H1 (cell line): ENCODE measurements around the gene SNX13. TPM values are rescaled to one million over a fixed set of nuclear protein-coding genes. Genes with fewer than 3 reads are reported as not detected.

Experiments used
- CTCF ChIA-PET: fragments of 300-600 bp; sonication (Branson Sonifier 250); formaldehyde crosslinking; loops from one replicate; lab custom pipeline; 2021; ENCODE audit not compliant: partially characterized antibody; lab: Charles Lee
- POLR2A ChIA-PET: fragments of 300-600 bp; sonication (Branson Sonifier 250); formaldehyde crosslinking; loops from one replicate; lab custom pipeline; 2021; ENCODE audit warnings: inconsistent platforms; ENCODE audit not compliant: partially characterized antibody; lab: Charles Lee
- DNase-seq, 2 experiments: peaks; one replicate each; pipeline versions ENCODE4 v3.0.0 to v3.0.0-alpha.2; 2010 to 2022; ENCODE audit warnings: low spot score in 2 of 2, low read depth in 1 of 2, mixed read lengths in 1 of 2
- FAIRE-seq: peaks from 2 replicates; lab custom pipeline; 2011; peaks lifted over from hg19 to GRCh38; lab: Jason Lieb, UNC
- H2AFZ ChIP-seq: 2 replicates; pipeline ENCODE4 v1.8.1; 2012; ENCODE audit warnings: low read length, inconsistent platforms
- H2AK5ac ChIP-seq: 2 replicates; pipeline ENCODE4 v1.6.1; 2013; ENCODE audit warnings: low read depth, low read length
- H2BK120ac ChIP-seq: replicated peaks from 2 replicates; pipeline ENCODE3; 2013; ENCODE audit warnings: low read depth, low read length, inconsistent platforms
- H2BK12ac ChIP-seq: 2 replicates; pipeline ENCODE4 v1.6.1; 2013; ENCODE audit warnings: low read depth, low read length
- H2BK15ac ChIP-seq: 2 replicates; pipeline ENCODE4 v1.6.1; 2013; ENCODE audit warnings: low read length
- H2BK20ac ChIP-seq: 2 replicates; pipeline ENCODE4 v1.6.1; 2013; ENCODE audit warnings: low read length
- H2BK5ac ChIP-seq: 2 replicates; pipeline ENCODE4 v1.6.1; 2013; ENCODE audit warnings: low read depth, low read length
- H3K14ac ChIP-seq: 2 replicates; pipeline ENCODE4 v1.6.1; 2013; ENCODE audit warnings: inconsistent platforms; ENCODE audit not compliant: insufficient read length
- H3K18ac ChIP-seq: 2 replicates; pipeline ENCODE4 v1.6.1; 2013; ENCODE audit warnings: low read length; ENCODE audit errors: extremely low read depth
- H3K23ac ChIP-seq: 2 replicates; pipeline ENCODE4 v1.6.1; 2013; ENCODE audit warnings: inconsistent platforms; ENCODE audit not compliant: insufficient read length
- H3K23me2 ChIP-seq: 2 replicates; pipeline ENCODE4 v1.6.1; 2013; ENCODE audit warnings: low read depth, low read length
- H3K27ac ChIP-seq: 2 replicates; pipeline ENCODE4 v1.6.1; 2011; ENCODE audit warnings: low read depth, low read length, inconsistent platforms
- H3K27me3 ChIP-seq, 4 experiments: replicated peaks in 1 of 4; 1 replicate in 1 of 4; 2 replicates in 3 of 4; pipeline versions ENCODE4 v1.6.1 to v1.8.1; 2011 to 2013; ENCODE audit warnings: low read length in 3 of 4, mild to moderate bottlenecking in 3 of 4, inconsistent platforms in 2 of 4, mixed read lengths in 2 of 4, moderate library complexity in 1 of 4; ENCODE audit not compliant: control insufficient read depth in 3 of 4, insufficient read depth in 3 of 4; ENCODE audit errors: extremely low read depth in 1 of 4
- H3K36me3 ChIP-seq, 4 experiments: 2 replicates each; pipeline versions ENCODE4 v1.6.1 to v1.8.1; 2011 to 2013; ENCODE audit warnings: mild to moderate bottlenecking in 4 of 4, low read length in 3 of 4, moderate library complexity in 2 of 4, control low read depth in 1 of 4, inconsistent platforms in 1 of 4; ENCODE audit not compliant: insufficient read depth in 4 of 4, control insufficient read depth in 2 of 4
- H3K4ac ChIP-seq: replicated peaks from 2 replicates; pipeline ENCODE3; 2013; ENCODE audit warnings: low read length, low read depth, mixed read lengths, inconsistent platforms; ENCODE audit not compliant: insufficient read length
- H3K4me1 ChIP-seq, 4 experiments: replicated peaks in 1 of 4; 1 replicate in 1 of 4; 2 replicates in 3 of 4; pipeline versions ENCODE4 v1.6.1 to v1.8.1; 2011 to 2013; ENCODE audit warnings: low read length in 3 of 4, inconsistent platforms in 2 of 4, mixed read lengths in 1 of 4; ENCODE audit not compliant: insufficient read depth in 4 of 4, control insufficient read depth in 3 of 4
- H3K4me2 ChIP-seq, 2 experiments: 2 replicates each; pipeline versions ENCODE4 v1.6.1 to v1.8.1; 2011 to 2013; ENCODE audit warnings: low read depth in 2 of 2, low read length in 2 of 2, control low read depth in 1 of 2, inconsistent platforms in 1 of 2, mild to moderate bottlenecking in 1 of 2; ENCODE audit not compliant: insufficient read depth in 1 of 2
- H3K4me3 ChIP-seq, 4 experiments: fragments of 200-600, 300-600 bp in 1 of 4; sonication (generic), shearing (Covaris generic), sonication (Bioruptor Twin) in 1 of 4; 2 replicates each; pipeline versions ENCODE4 v1.5.1 to v1.8.1; 2011 to 2016; ENCODE audit warnings: low read length in 4 of 4, low read depth in 3 of 4, control low read depth in 2 of 4, inconsistent platforms in 2 of 4, mild to moderate bottlenecking in 2 of 4, mixed read lengths in 1 of 4, moderate library complexity in 1 of 4; ENCODE audit not compliant: insufficient read depth in 2 of 4; ENCODE audit errors: extremely low read depth in 1 of 4
- H3K56ac ChIP-seq: replicated peaks from 2 replicates; pipeline ENCODE3; 2013; ENCODE audit warnings: low read depth, mild to moderate bottlenecking, mixed read lengths, low read length, inconsistent platforms; ENCODE audit not compliant: insufficient read length
- H3K79me1 ChIP-seq: 2 replicates; pipeline ENCODE4 v1.6.1; 2013; ENCODE audit warnings: low read depth, low read length, control low read depth
- H3K79me2 ChIP-seq, 2 experiments: 2 replicates each; pipeline versions ENCODE4 v1.6.1 to v1.8.1; 2012 to 2013; ENCODE audit warnings: low read length in 2 of 2, mild to moderate bottlenecking in 2 of 2, inconsistent platforms in 1 of 2; ENCODE audit not compliant: insufficient read depth in 2 of 2, control insufficient read depth in 1 of 2
- H3K9ac ChIP-seq, 4 experiments: replicated peaks in 1 of 4; 1 replicate in 1 of 4; 2 replicates in 3 of 4; pipeline versions ENCODE4 v1.6.1 to v1.8.1; 2011 to 2013; ENCODE audit warnings: low read depth in 3 of 4, low read length in 3 of 4, control low read depth in 2 of 4, mild to moderate bottlenecking in 2 of 4, moderate library complexity in 2 of 4, inconsistent platforms in 1 of 4; ENCODE audit errors: extremely low read depth in 1 of 4
- H3K9me3 ChIP-seq, 2 experiments: 2 replicates each; pipeline versions ENCODE4 v1.6.1 to v1.8.1; 2012 to 2013; ENCODE audit warnings: mild to moderate bottlenecking in 2 of 2, moderate library complexity in 2 of 2, control low read depth in 1 of 2, inconsistent platforms in 1 of 2, low read depth in 1 of 2, low read length in 1 of 2, mixed read lengths in 1 of 2; ENCODE audit not compliant: insufficient read depth in 2 of 2
- H4K20me1 ChIP-seq, 2 experiments: replicated peaks in 1 of 2; 2 replicates each; pipeline versions ENCODE3 to v1.8.1; 2011 to 2013; ENCODE audit warnings: inconsistent platforms in 2 of 2, low read length in 2 of 2, mild to moderate bottlenecking in 1 of 2; ENCODE audit not compliant: insufficient read depth in 2 of 2, control insufficient read depth in 1 of 2
- H4K5ac ChIP-seq: 2 replicates; pipeline ENCODE4 v1.6.1; 2013; ENCODE audit warnings: low read length, low read depth, mixed read lengths, inconsistent platforms; ENCODE audit not compliant: insufficient read length
- H4K8ac ChIP-seq: 2 replicates; pipeline ENCODE4 v1.8.0; 2013; ENCODE audit warnings: mild to moderate bottlenecking, moderate library complexity, low read length, inconsistent platforms; ENCODE audit not compliant: insufficient read depth; ENCODE audit errors: extremely low read depth
- H4K91ac ChIP-seq: replicated peaks from 2 replicates; pipeline ENCODE3; 2013; ENCODE audit warnings: low read length, mixed read lengths, inconsistent platforms; ENCODE audit not compliant: insufficient read length
- CTBP2 ChIP-seq: IDR thresholded peaks from 2 replicates; pipeline ENCODE4 v1.7.0; 2011; ENCODE audit warnings: borderline replicate concordance, mild to moderate bottlenecking, moderate library complexity, mixed read lengths, low read length; ENCODE audit not compliant: insufficient read depth, insufficient read length
- HDAC6 ChIP-seq: IDR thresholded peaks from one replicate; pipeline ENCODE4 v1.7.1; 2012; ENCODE audit warnings: low read depth, mild to moderate bottlenecking, inconsistent platforms, low read length, moderate library complexity
- JUN ChIP-seq: IDR thresholded peaks from 2 replicates; pipeline ENCODE4 v1.6.1; 2011; ENCODE audit warnings: low read depth, mild to moderate bottlenecking, improper control_type of control experiment, low read length
- RAD21 ChIP-seq, 2 experiments: IDR thresholded peaks in 1 of 2; conservative IDR thresholded peaks in 1 of 2; 2 replicates each; pipeline ENCODE4 v1.6.1; 2011; ENCODE audit warnings: low read depth in 2 of 2, low read length in 2 of 2, improper control_type of control experiment in 1 of 2, inconsistent platforms in 1 of 2, mild to moderate bottlenecking in 1 of 2, moderate library complexity in 1 of 2
- SAP30 ChIP-seq: fragments of 300-600 bp; sonication (generic); IDR thresholded peaks from 2 replicates; pipeline ENCODE4 v1.7.1; 2012; ENCODE audit warnings: low read length, moderate library complexity, mild to moderate bottlenecking, inconsistent platforms; ENCODE audit not compliant: insufficient read depth, insufficient replicate concordance
- SIN3A ChIP-seq, 2 experiments: IDR thresholded peaks in 1 of 2; conservative IDR thresholded peaks in 1 of 2; 2 replicates each; pipeline ENCODE4 v1.6.1; 2011 to 2012; ENCODE audit warnings: low read length in 2 of 2, improper control_type of control experiment in 1 of 2, low read depth in 1 of 2, mild to moderate bottlenecking in 1 of 2
- SIRT6 ChIP-seq: IDR thresholded peaks from one replicate; pipeline ENCODE4 v1.7.1; 2012; ENCODE audit warnings: low read length, inconsistent platforms
- SIX5 ChIP-seq: IDR thresholded peaks from 2 replicates; pipeline ENCODE4 v1.6.1; 2011; ENCODE audit warnings: mild to moderate bottlenecking, low read depth, low read length
- SP1 ChIP-seq: IDR thresholded peaks from 2 replicates; pipeline ENCODE4 v1.6.1; 2011; ENCODE audit warnings: low read depth, low read length
- SP2 ChIP-seq: IDR thresholded peaks from 2 replicates; pipeline ENCODE4 v1.6.1; 2012; ENCODE audit warnings: mild to moderate bottlenecking, low read length, inconsistent platforms
- SRF ChIP-seq: IDR thresholded peaks from 2 replicates; pipeline ENCODE4 v1.6.1; 2011; ENCODE audit warnings: mild to moderate bottlenecking, low read depth, low read length, moderate library complexity
- SUZ12 ChIP-seq: fragments of 200-600 bp; sonication (generic); IDR thresholded peaks from 2 replicates; pipeline ENCODE4 v1.6.1; 2012; ENCODE audit warnings: mild to moderate bottlenecking, inconsistent platforms, low read length, moderate library complexity, mixed read lengths
- TAF1 ChIP-seq: IDR thresholded peaks from 2 replicates; pipeline ENCODE4 v1.6.1; 2011; ENCODE audit warnings: mild to moderate bottlenecking, low read depth, low read length
- TEAD4 ChIP-seq: IDR thresholded peaks from 2 replicates; pipeline ENCODE4 v1.6.1; 2012; ENCODE audit warnings: low read depth, low read length, inconsistent platforms, mixed read lengths
- WGBS, 2 experiments: shearing (Covaris generic) in 1 of 2; methylation state at CpG; one replicate each; pipeline versions ENCODE4 v1.1.6 to v1.1.7; 2013 to 2015; ENCODE audit warnings: low lambda C conversion rate in 2 of 2, mixed read lengths in 2 of 2, inconsistent platforms in 1 of 2, low coverage in 1 of 2, missing lambda C conversion rate in 1 of 2; ENCODE audit not compliant: insufficient replicate concordance in 2 of 2, insufficient coverage in 1 of 2, insufficient read length in 1 of 2; ENCODE audit errors: extremely low coverage in 1 of 2, missing lambda C conversion rate in 1 of 2; 5-methylcytosine and 5-hydroxymethylcytosine counted together
- polyA plus RNA-seq, 7 experiments: library from polyadenylated mRNA; depleted of rRNA in 3 of 7; stranded (reverse) in 5 of 7; unstranded in 2 of 7; fragments of >200 nt in 5 of 7; fragments of 200-250 nt in 2 of 7; gene quantifications; 1 replicate in 5 of 7; 2 replicates in 1 of 7; 4 replicates in 1 of 7; pipeline versions ENCODE4 v1.2.1 to v1.2.3, GENCODE V29; 2011 to 2013; ENCODE audit warnings: missing spikeins in 2 of 7, mixed read lengths in 2 of 7
- total RNA-seq: library from RNA; stranded (reverse); fragmentation: NEBNext Ultra II Directional; extraction: Animal tissue kit (Norgen Biotek cat#: 25700); gene quantifications from 2 replicates; pipeline ENCODE4 v1.2.1, GENCODE V29; 2021

SNX13 gene
- total and polyA plus RNA-seq, 2 of the 8 experiments (the other 6 are each of a cell fraction or from before 2014, with no cell fraction given): 5.5 to 27.4 TPM

- H4K8ac ChIP-seq: no peak overlapping the region
- no peaks in the 10 kb centered on the region for H3K4me1 ChIP-seq
- FAIRE-seq: no peak
- H3K23ac ChIP-seq: no peak overlapping the region
- no peak overlapping the region for H2BK12ac ChIP-seq
- H3K4me2 ChIP-seq: no peak overlapping the region
- CTCF ChIA-PET: interaction anchor here (1.7 kb wide), 1 partner anchor 52 kb away, joined by 5 read pairs; no protein-coding TSS in a partner anchor
- no peak for DNase-seq
- H2AFZ ChIP-seq: no peak overlapping the region
- no peaks in the 10 kb centered on the region for H3K79me2 ChIP-seq
- POLR2A ChIA-PET: no interaction called here
- H3K4ac ChIP-seq: no peak overlapping the region
- no peak overlapping the region for H4K5ac ChIP-seq
- no peak overlapping the region for H4K91ac ChIP-seq
- H2BK5ac ChIP-seq: no peak overlapping the region
- no peaks in the 10 kb centered on the region for H3K27me3 ChIP-seq
- H4K20me1 ChIP-seq: no peaks in the 10 kb centered on the region
- no peak overlapping the region for H2BK20ac ChIP-seq
- H2AK5ac ChIP-seq: no peak overlapping the region
- no peaks in the 10 kb centered on the region for H3K36me3 ChIP-seq
- no peak overlapping the region for H3K4me3 ChIP-seq
- H3K18ac ChIP-seq: no peak overlapping the region
- no peaks in the 10 kb centered on the region for H3K9me3 ChIP-seq
- H3K79me1 ChIP-seq: no peaks in the 10 kb centered on the region
- H3K14ac ChIP-seq: no peak overlapping the region
- H3K56ac ChIP-seq: no peak overlapping the region
- H3K23me2 ChIP-seq: no peaks in the 10 kb centered on the region
- WGBS, 2 experiments: 88% methylated on average over 3 of the region's 3 CpGs; no CpG with 5 or more reads in 1 of the 2 experiments
- H2BK120ac ChIP-seq: no peak overlapping the region
- H3K27ac ChIP-seq: no peak overlapping the region
- H2BK15ac ChIP-seq: no peak overlapping the region
- H3K9ac ChIP-seq: no peak overlapping the region
- TF ChIP-seq TEAD4 (no peak), SRF (no peak), JUN (no peak), SP1 (no peak), SIN3A (conservative IDR thresholded peaks at IDR 0.05 in 1 of 2, IDR thresholded peaks at IDR 0.05 in 1 of 2; ENCODE audit: low read depth in 1 of 2, low read length in 2 of 2) (no peak), TAF1 (no peak), CTBP2 (no peak), SAP30 (no peak), RAD21 (IDR thresholded peaks at IDR 0.05 in 1 of 2, conservative IDR thresholded peaks at IDR 0.05 in 1 of 2; ENCODE audit: low read depth in 2 of 2, low read length in 2 of 2) (no peak), SIRT6 (no peak), HDAC6 (no peak), SUZ12 (no peak), SIX5 (no peak), SP2 (no peak)
Observed at GRCh38 chr7:17822547-17823173, 117.6 kb downstream of the SNX13 start.
